Measurements from ENCODE around the gene XPNPEP3. TPM values are rescaled to one million over a fixed set of nuclear protein-coding genes. Genes with fewer than 3 reads are reported as not detected.
"Not testable (repeated sequence)": the region's sequence is repeated elsewhere in the genome, so short reads cannot be mapped to it uniquely, and the experiment has no call there.

The XPNPEP3 gene
- total and polyA plus RNA-seq, 2 of the 4 experiments (the other 2 are of a cell fraction): 9.3 to 10.9 TPM

- H3K56ac ChIP-seq (ENCODE audit: extremely low read depth, insufficient read depth, low read length); H3K27ac ChIP-seq (ENCODE audit: insufficient read depth, low read length); H4K5ac ChIP-seq (ENCODE audit: low read depth, low read length); DNase-seq; CTCF ChIA-PET; H2BK20ac ChIP-seq (ENCODE audit: low read depth, low read length); H3K18ac ChIP-seq (ENCODE audit: low read depth, low read length); H4K91ac ChIP-seq (ENCODE audit: insufficient read depth, low read depth, low read length); in situ Hi-C loops (cut with MboI; ENCODE audit: low sequenced_read_pairs); H3K9me3 ChIP-seq (ENCODE audit: control insufficient read depth, insufficient read depth, low read length); H3K4me2 ChIP-seq (ENCODE audit: low read depth, low read length); H3K4ac ChIP-seq (ENCODE audit: low read depth, low read length); H3K4me1 ChIP-seq (ENCODE audit: control insufficient read depth, insufficient read depth, low read length); H3K23ac ChIP-seq (ENCODE audit: low read depth, low read length); H3K4me3 ChIP-seq (ENCODE audit: insufficient read depth, low read depth, low read length); dilution Hi-C loops (cut with HindIII; ENCODE audit: low sequenced_read_pairs, unreplicated experiment); ATAC-seq (ENCODE audit: low read depth); BruUV-seq (replicated peaks); H3K14ac ChIP-seq (replicated peaks; ENCODE audit: low read depth, low read length); H2BK15ac ChIP-seq (ENCODE audit: low read depth, low read length); H2AFZ ChIP-seq (replicated peaks; ENCODE audit: low read length, poor library complexity); H2AK9ac ChIP-seq (replicated peaks; ENCODE audit: low read depth, low read length, poor library complexity); H2BK120ac ChIP-seq (ENCODE audit: low read depth, low read length); H2AK5ac ChIP-seq (ENCODE audit: low read depth, low read length); H4K8ac ChIP-seq (ENCODE audit: low read depth in 2 of 2, low read length in 2 of 2); H3K27me3 ChIP-seq (ENCODE audit: control insufficient read depth, insufficient read depth, low read length); POLR2A ChIA-PET (ENCODE audit: unreplicated experiment); H3K9me1 ChIP-seq (ENCODE audit: insufficient read depth, low read length); H2BK5ac ChIP-seq (ENCODE audit: low read depth, low read length, poor library complexity, severe bottlenecking); H3K9ac ChIP-seq (ENCODE audit: low read depth, low read length): not testable (repeated sequence)
- intact Hi-C loops (cut with micrococcal nuclease): loop anchor here (10.0 kb wide), 2 partner anchors 49 to 299 kb away; no protein-coding TSS in a partner anchor
- whole genome bisulfite sequencing, 2 experiments (ENCODE audit: extremely low coverage in 2 of 2, insufficient read length in 1 of 2): 90% methylated on average over 2 of the region's 11 CpGs; no CpG with 5 or more reads in 1 of the 2 experiments
- H3K36me3 ChIP-seq (ENCODE audit: control insufficient read depth, insufficient read depth, low read length): peaks cover 49% of the 10 kb centered on the region
- peaks cover 24% of the 10 kb centered on the region; the same call in 1 of the 2 replicates for H4K20me1 ChIP-seq (ENCODE audit: insufficient read depth, low read length)
- peaks cover 28 to 41% of the 10 kb centered on the region in 2 experiments for H3K79me1 ChIP-seq (ENCODE audit: low read depth in 1 of 2, low read length in 2 of 2)
Measured at GRCh38 chr22:40845816-40846215, 11.1 kb upstream of the XPNPEP3 start.
